ENCODE data around the gene DRD2. TPM values are rescaled to one million over a fixed set of nuclear protein-coding genes. Genes with fewer than 3 reads are reported as not detected.

DRD2 gene
- total and polyA plus RNA-seq, 4 donors: not detected

- no peak for TF ChIP-seq ZBTB33 (IDR thresholded peaks at IDR 0.05)
Observed at GRCh38 chr11:113461639-113462038, 13.6 kb downstream of the DRD2 start (continued).

DNA sequence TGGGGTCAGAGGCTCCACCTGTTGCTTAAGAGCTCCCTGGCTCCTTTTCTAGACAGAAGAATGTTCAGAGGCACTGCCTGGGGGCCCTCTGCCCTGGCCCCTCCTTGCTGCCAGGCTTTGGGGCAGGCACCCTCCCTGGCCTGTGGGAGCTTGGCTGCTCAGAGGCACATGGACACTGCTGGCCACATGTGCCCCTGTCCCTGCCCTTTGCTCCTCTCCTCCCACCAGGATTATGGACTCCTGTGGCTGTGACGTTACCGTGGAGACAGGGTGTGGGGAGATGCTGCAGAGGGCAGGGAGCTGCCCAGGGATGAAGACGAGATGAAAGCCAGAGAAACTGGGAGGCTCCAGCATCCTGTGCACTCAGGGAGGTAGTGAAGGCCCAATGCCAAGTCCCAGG, 14.7 kb downstream of the DRD2 start:
- Histone ChIP-seq H3K36me3 (ENCODE audit: control insufficient read depth in 4 of 4, insufficient read depth in 3 of 4, low read depth in 1 of 4, low read length in 3 of 4) (no peaks in the 10 kb centered on the region), H3K4me3 (ENCODE audit: low read depth in 1 of 3, low read length in 3 of 3) (no peak overlapping the region), H3K27me3 (ENCODE audit: control insufficient read depth in 4 of 4, insufficient read depth in 4 of 4, low read length in 3 of 4) (peaks cover 0 to 4% (median 0%) of the 10 kb centered on the region in 4 donors), H3K4me1 (ENCODE audit: control insufficient read depth in 4 of 4, insufficient read depth in 4 of 4, low read length in 3 of 4) (no peaks in the 10 kb centered on the region), H3K9ac (ENCODE audit: low read depth in 1 of 2, low read length in 2 of 2) (no peak overlapping the region), H3K27ac (ENCODE audit: low read depth in 1 of 2, low read length in 2 of 2) (no peak overlapping the region), H3K9me3 (ENCODE audit: control insufficient read depth in 4 of 4, low read length in 3 of 4) (no peaks in the 10 kb centered on the region)
- TF ChIP-seq NR2F2 (IDR thresholded peaks at IDR 0.05) (no peak), JUND (IDR thresholded peaks at IDR 0.05) (no peak), SP1 (IDR thresholded peaks at IDR 0.05) (no peak), YY1 (IDR thresholded peaks at IDR 0.05) (no peak), RXRA (IDR thresholded peaks at IDR 0.05) (no peak), FOXA1 (IDR thresholded peaks at IDR 0.05) (no peak), REST (IDR thresholded peaks at IDR 0.05) (no peak), ZBTB33 (IDR thresholded peaks at IDR 0.05) (no peak), CTCF (IDR thresholded peaks at IDR 0.05; ENCODE audit: low read depth, low read length, missing input control) (no peak), TAF1 (conservative IDR thresholded peaks at IDR 0.05) (no peak), RAD21 (IDR thresholded peaks at IDR 0.05) (no peak), HNF4A (conservative IDR thresholded peaks at IDR 0.05) (no peak), GABPA (IDR thresholded peaks at IDR 0.05 in 1 of 2, conservative IDR thresholded peaks at IDR 0.05 in 1 of 2) (no peak), FOXA2 (IDR thresholded peaks at IDR 0.05) (no peak), EGR1 (IDR thresholded peaks at IDR 0.05; ENCODE audit: low read depth in 2 of 2) (no peak), HNF4G (IDR thresholded peaks at IDR 0.05) (no peak)
- TF ChIP-seq, protein P1, sequence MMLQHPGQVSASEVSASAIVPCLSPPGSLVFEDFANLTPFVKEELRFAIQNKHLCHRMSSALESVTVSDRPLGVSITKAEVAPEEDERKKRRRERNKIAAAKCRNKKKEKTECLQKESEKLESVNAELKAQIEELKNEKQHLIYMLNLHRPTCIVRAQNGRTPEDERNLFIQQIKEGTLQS (IDR thresholded peaks at IDR 0.05): no peak
- TF ChIP-seq, protein P2, sequence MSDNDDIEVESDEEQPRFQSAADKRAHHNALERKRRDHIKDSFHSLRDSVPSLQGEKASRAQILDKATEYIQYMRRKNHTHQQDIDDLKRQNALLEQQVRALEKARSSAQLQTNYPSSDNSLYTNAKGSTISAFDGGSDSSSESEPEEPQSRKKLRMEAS (IDR thresholded peaks at IDR 0.05): no peak
- 42% methylated on average over 3 of the region's 3 CpGs for WGBS
- DNase-seq (ENCODE audit: low spot score): no peak
